ENCODE measurements around the gene IL20RA.
"Not testable (repeated sequence)": the region's sequence is repeated elsewhere in the genome, so short reads cannot be mapped to it uniquely, and the experiment has no call there.

Gene IL20RA

GRCh38 chr6:136983687-136984086 is 61.1 kb downstream of the IL20RA start:
- no peaks in the 10 kb centered on the region for H3K27me3 ChIP-seq (ENCODE audit: control insufficient read depth, insufficient read depth, low read length)
- no peak overlapping the region for H3K9ac ChIP-seq (ENCODE audit: low read length)
- H3K27ac ChIP-seq (ENCODE audit: low read length) = no peak overlapping the region
- peaks cover 4% of the 10 kb centered on the region for H3K4me1 ChIP-seq (ENCODE audit: control insufficient read depth, low read depth, low read length)
- H3K9me3 ChIP-seq (ENCODE audit: control insufficient read depth, low read depth, low read length) = no peaks in the 10 kb centered on the region
- H3K36me3 ChIP-seq (ENCODE audit: control insufficient read depth, low read depth, low read length) = no peaks in the 10 kb centered on the region
- no peak overlapping the region for H3K4me3 ChIP-seq (ENCODE audit: low read length)

GRCh38 chr6:136982928-136983327 is 61.8 kb downstream of the IL20RA start:
- no peaks in the 10 kb centered on the region for H3K27me3 ChIP-seq (ENCODE audit: control insufficient read depth, insufficient read depth, low read length)
- H3K4me3 ChIP-seq (ENCODE audit: low read length) = no peak overlapping the region
- H3K36me3 ChIP-seq (ENCODE audit: control insufficient read depth, low read depth, low read length) = no peaks in the 10 kb centered on the region
- no peak overlapping the region for H3K27ac ChIP-seq (ENCODE audit: low read length)
- H3K9ac ChIP-seq (ENCODE audit: low read length) = no peak overlapping the region
- H3K9me3 ChIP-seq (ENCODE audit: control insufficient read depth, low read depth, low read length) = no peaks in the 10 kb centered on the region
- peaks cover 4% of the 10 kb centered on the region for H3K4me1 ChIP-seq (ENCODE audit: control insufficient read depth, low read depth, low read length)

- H3K4me1 ChIP-seq (ENCODE audit: control insufficient read depth, low read depth, low read length) = peaks cover 10% of the 10 kb centered on the region
- no peaks in the 10 kb centered on the region for H3K27me3 ChIP-seq (ENCODE audit: control insufficient read depth, insufficient read depth, low read length)
- H3K9me3 ChIP-seq (ENCODE audit: control insufficient read depth, low read depth, low read length) = no peaks in the 10 kb centered on the region
- H3K36me3 ChIP-seq (ENCODE audit: control insufficient read depth, low read depth, low read length) = no peaks in the 10 kb centered on the region
- H3K4me3 ChIP-seq (ENCODE audit: low read length) = no peak overlapping the region
- no peak overlapping the region for H3K9ac ChIP-seq (ENCODE audit: low read length)
- H3K27ac ChIP-seq (ENCODE audit: low read length) = no peak overlapping the region
Observed at GRCh38 chr6:136980070-136980469, 64.7 kb downstream of the IL20RA start.

- no peak overlapping the region for H3K4me3 ChIP-seq (ENCODE audit: low read length)
- no peaks in the 10 kb centered on the region for H3K27me3 ChIP-seq (ENCODE audit: control insufficient read depth, insufficient read depth, low read length)
- peaks cover 10% of the 10 kb centered on the region for H3K4me1 ChIP-seq (ENCODE audit: control insufficient read depth, low read depth, low read length)
- no peaks in the 10 kb centered on the region for H3K36me3 ChIP-seq (ENCODE audit: control insufficient read depth, low read depth, low read length)
- H3K27ac ChIP-seq (ENCODE audit: low read length) = no peak overlapping the region
- H3K9ac ChIP-seq (ENCODE audit: low read length) = no peak overlapping the region
- no peaks in the 10 kb centered on the region for H3K9me3 ChIP-seq (ENCODE audit: control insufficient read depth, low read depth, low read length)
Observed at GRCh38 chr6:136979206-136979605, 65.6 kb downstream of the IL20RA start.

- Histone ChIP-seq H3K9ac (ENCODE audit: low read length) (no peak overlapping the region), H3K4me1 (ENCODE audit: control insufficient read depth, low read depth, low read length) (peaks cover 10% of the 10 kb centered on the region), H3K4me3 (ENCODE audit: low read length) (no peak overlapping the region), H3K9me3 (ENCODE audit: control insufficient read depth, low read depth, low read length) (no peaks in the 10 kb centered on the region), H3K27me3 (ENCODE audit: control insufficient read depth, insufficient read depth, low read length) (no peaks in the 10 kb centered on the region), H3K36me3 (ENCODE audit: control insufficient read depth, low read depth, low read length) (no peaks in the 10 kb centered on the region), H3K27ac (ENCODE audit: low read length) (no peak overlapping the region)
Observed at GRCh38 chr6:136977075-136977474, 67.7 kb downstream of the IL20RA start.

GRCh38 chr6:136975089-136975715 is 69.6 kb downstream of the IL20RA start:
- H3K27me3 ChIP-seq (ENCODE audit: control insufficient read depth, insufficient read depth, low read length) = no peaks in the 10 kb centered on the region
- H3K4me3 ChIP-seq (ENCODE audit: low read length) = no peak overlapping the region
- H3K27ac ChIP-seq (ENCODE audit: low read length) = no peak overlapping the region
- H3K9me3 ChIP-seq (ENCODE audit: control insufficient read depth, low read depth, low read length) = no peaks in the 10 kb centered on the region
- H3K9ac ChIP-seq (ENCODE audit: low read length) = no peak overlapping the region
- no peaks in the 10 kb centered on the region for H3K36me3 ChIP-seq (ENCODE audit: control insufficient read depth, low read depth, low read length)
- H3K4me1 ChIP-seq (ENCODE audit: control insufficient read depth, low read depth, low read length) = peaks cover 10% of the 10 kb centered on the region

- H3K9ac ChIP-seq (ENCODE audit: low read length); H3K9me3 ChIP-seq (ENCODE audit: control insufficient read depth, low read depth, low read length); H3K4me3 ChIP-seq (ENCODE audit: low read length); H3K4me1 ChIP-seq (ENCODE audit: control insufficient read depth, low read depth, low read length); H3K36me3 ChIP-seq (ENCODE audit: control insufficient read depth, low read depth, low read length); H3K27ac ChIP-seq (ENCODE audit: low read length); H3K27me3 ChIP-seq (ENCODE audit: control insufficient read depth, insufficient read depth, low read length): not testable (repeated sequence)
Observed at GRCh38 chr6:136973781-136974180, 71.0 kb downstream of the IL20RA start.

- no peaks in the 10 kb centered on the region for H3K4me1 ChIP-seq (ENCODE audit: control insufficient read depth, low read depth, low read length)
- no peaks in the 10 kb centered on the region for H3K9me3 ChIP-seq (ENCODE audit: control insufficient read depth, low read depth, low read length)
- no peaks in the 10 kb centered on the region for H3K27me3 ChIP-seq (ENCODE audit: control insufficient read depth, insufficient read depth, low read length)
- H3K4me3 ChIP-seq (ENCODE audit: low read length) = no peak overlapping the region
- no peaks in the 10 kb centered on the region for H3K36me3 ChIP-seq (ENCODE audit: control insufficient read depth, low read depth, low read length)
- no peak overlapping the region for H3K27ac ChIP-seq (ENCODE audit: low read length)
- H3K9ac ChIP-seq (ENCODE audit: low read length) = no peak overlapping the region
Observed at GRCh38 chr6:136971609-136972008, 73.2 kb downstream of the IL20RA start.

GRCh38 chr6:136969930-136970329 is 74.8 kb downstream of the IL20RA start:
- no peak overlapping the region for H3K9ac ChIP-seq (ENCODE audit: low read length)
- H3K27ac ChIP-seq (ENCODE audit: low read length) = no peak overlapping the region
- no peaks in the 10 kb centered on the region for H3K36me3 ChIP-seq (ENCODE audit: control insufficient read depth, low read depth, low read length)

GRCh38 chr6:136969433-136969832 is 75.3 kb downstream of the IL20RA start:
- Histone ChIP-seq H3K27me3 (ENCODE audit: control insufficient read depth, insufficient read depth, low read length) (no peaks in the 10 kb centered on the region), H3K9ac (ENCODE audit: low read length) (no peak overlapping the region), H3K27ac (ENCODE audit: low read length) (no peak overlapping the region), H3K9me3 (ENCODE audit: control insufficient read depth, low read depth, low read length) (no peaks in the 10 kb centered on the region), H3K4me3 (ENCODE audit: low read length) (no peak overlapping the region), H3K4me1 (ENCODE audit: control insufficient read depth, low read depth, low read length) (peaks cover 1% of the 10 kb centered on the region), H3K36me3 (ENCODE audit: control insufficient read depth, low read depth, low read length) (no peaks in the 10 kb centered on the region)

More at GRCh38 chr6:136969930-136970329, 74.8 kb downstream of the IL20RA start:
- Histone ChIP-seq H3K4me1 (ENCODE audit: control insufficient read depth, low read depth, low read length) (no peaks in the 10 kb centered on the region), H3K4me3 (ENCODE audit: low read length) (no peak overlapping the region), H3K9me3 (ENCODE audit: control insufficient read depth, low read depth, low read length) (no peaks in the 10 kb centered on the region), H3K27me3 (ENCODE audit: control insufficient read depth, insufficient read depth, low read length) (no peaks in the 10 kb centered on the region)

- peaks cover 3% of the 10 kb centered on the region for H3K4me1 ChIP-seq (ENCODE audit: control insufficient read depth, low read depth, low read length)
- H3K9me3 ChIP-seq (ENCODE audit: control insufficient read depth, low read depth, low read length) = no peaks in the 10 kb centered on the region
- H3K27me3 ChIP-seq (ENCODE audit: control insufficient read depth, insufficient read depth, low read length) = no peaks in the 10 kb centered on the region
- no peaks in the 10 kb centered on the region for H3K36me3 ChIP-seq (ENCODE audit: control insufficient read depth, low read depth, low read length)
- no peak overlapping the region for H3K4me3 ChIP-seq (ENCODE audit: low read length)
- H3K9ac ChIP-seq (ENCODE audit: low read length) = no peak overlapping the region
- no peak overlapping the region for H3K27ac ChIP-seq (ENCODE audit: low read length)
Observed at GRCh38 chr6:136968837-136969236, 75.9 kb downstream of the IL20RA start.

GRCh38 chr6:136967876-136968752 is 76.7 kb downstream of the IL20RA start:
- no peaks in the 10 kb centered on the region for H3K36me3 ChIP-seq (ENCODE audit: control insufficient read depth, low read depth, low read length)
- no peaks in the 10 kb centered on the region for H3K9me3 ChIP-seq (ENCODE audit: control insufficient read depth, low read depth, low read length)
- H3K27me3 ChIP-seq (ENCODE audit: control insufficient read depth, insufficient read depth, low read length) = no peaks in the 10 kb centered on the region
- H3K9ac ChIP-seq (ENCODE audit: low read length) = no peak overlapping the region
- no peak overlapping the region for H3K27ac ChIP-seq (ENCODE audit: low read length)
- peaks cover 3% of the 10 kb centered on the region for H3K4me1 ChIP-seq (ENCODE audit: control insufficient read depth, low read depth, low read length)
- H3K4me3 ChIP-seq (ENCODE audit: low read length) = no peak overlapping the region

Data from iPS-18a (cell line).